ENCODE results near the gene SCYL2.
"Not testable (repeated sequence)": the region's sequence is repeated elsewhere in the genome, so short reads cannot be mapped to it uniquely, and the experiment has no call there.

DNA sequence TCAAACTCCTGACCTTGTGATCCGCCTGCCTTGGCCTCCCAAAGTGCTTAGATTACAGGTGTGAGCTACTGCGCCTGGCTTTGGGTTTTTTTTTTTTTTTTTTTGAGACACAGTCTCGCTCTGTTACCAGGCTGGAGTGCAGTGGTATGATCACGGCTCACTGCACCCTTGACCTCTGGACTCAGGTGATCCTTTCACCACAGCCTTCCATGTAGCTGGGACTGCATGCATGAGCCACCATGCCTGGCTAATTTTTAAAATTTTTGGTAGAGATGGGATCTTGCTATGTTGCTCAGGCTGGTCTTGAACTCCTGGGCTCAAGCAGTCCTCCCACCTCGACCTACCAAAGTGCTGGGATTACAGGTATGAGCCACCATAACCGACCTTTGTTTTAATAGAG lies 44.8 kb upstream of the SCYL2 start:
- TF ChIP-seq, protein P1, sequence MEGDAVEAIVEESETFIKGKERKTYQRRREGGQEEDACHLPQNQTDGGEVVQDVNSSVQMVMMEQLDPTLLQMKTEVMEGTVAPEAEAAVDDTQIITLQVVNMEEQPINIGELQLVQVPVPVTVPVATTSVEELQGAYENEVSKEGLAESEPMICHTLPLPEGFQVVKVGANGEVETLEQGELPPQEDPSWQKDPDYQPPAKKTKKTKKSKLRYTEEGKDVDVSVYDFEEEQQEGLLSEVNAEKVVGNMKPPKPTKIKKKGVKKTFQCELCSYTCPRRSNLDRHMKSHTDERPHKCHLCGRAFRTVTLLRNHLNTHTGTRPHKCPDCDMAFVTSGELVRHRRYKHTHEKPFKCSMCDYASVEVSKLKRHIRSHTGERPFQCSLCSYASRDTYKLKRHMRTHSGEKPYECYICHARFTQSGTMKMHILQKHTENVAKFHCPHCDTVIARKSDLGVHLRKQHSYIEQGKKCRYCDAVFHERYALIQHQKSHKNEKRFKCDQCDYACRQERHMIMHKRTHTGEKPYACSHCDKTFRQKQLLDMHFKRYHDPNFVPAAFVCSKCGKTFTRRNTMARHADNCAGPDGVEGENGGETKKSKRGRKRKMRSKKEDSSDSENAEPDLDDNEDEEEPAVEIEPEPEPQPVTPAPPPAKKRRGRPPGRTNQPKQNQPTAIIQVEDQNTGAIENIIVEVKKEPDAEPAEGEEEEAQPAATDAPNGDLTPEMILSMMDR (conservative IDR thresholded peaks at IDR 0.05; ENCODE audit: low read depth, low read length): not testable (repeated sequence)
- TF ChIP-seq EZH2 (IDR thresholded peaks at IDR 0.05; ENCODE audit: low read length, unreplicated experiment): not testable (repeated sequence)
